RWPE1 (cell line): ENCODE data around the gene BPIFB3.

Source experiments
- CTCF ChIA-PET: fragments of 350-600 bp; sonication (Branson Sonifier 250); formaldehyde crosslinking; extraction: SDS; loops from one replicate; lab custom pipeline; 2021; lab: Yijun Ruan, JAX
- POLR2A ChIA-PET: fragments of 400-600 bp; formaldehyde crosslinking; extraction: SDS; loops from one replicate; lab custom pipeline; 2020; ENCODE audit warnings: antibody characterized with exemption; ENCODE audit not compliant: low non-redundant PET; lab: Yijun Ruan, JAX
- DNase-seq: peaks from one replicate; pipeline ENCODE4 v3.0.0; 2012; ENCODE audit warnings: low spot score
- H3K27ac ChIP-seq: fragments of 450-650 bp; 2 replicates; pipeline ENCODE4 v1.5.1; 2017
- TF ChIP-seq, protein P1 (sequence below): fragments of 450-650 bp; conservative IDR thresholded peaks from 2 replicates; pipeline ENCODE4 v1.5.1; 2017; ENCODE audit warnings: low read depth, mild to moderate bottlenecking

BPIFB3 gene

DNA sequence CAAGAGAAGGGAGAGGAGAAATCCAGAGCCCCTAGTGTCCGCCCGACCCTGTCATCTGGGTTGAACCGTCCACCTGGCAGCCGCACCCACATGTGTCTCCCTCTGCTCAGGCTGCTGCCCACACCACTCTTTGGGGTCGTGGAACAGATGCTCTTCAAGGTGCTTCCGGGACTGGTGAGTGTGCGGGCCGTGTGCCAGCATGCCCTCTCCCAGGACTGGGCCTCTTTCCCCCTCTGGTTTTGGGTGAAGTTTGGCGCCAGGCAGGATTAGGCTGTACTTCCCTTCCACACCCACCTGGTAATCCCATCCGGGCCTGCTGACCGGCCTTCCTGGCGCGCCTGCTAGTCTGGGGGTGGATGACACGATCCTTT, 7.9 kb downstream of the BPIFB3 start:
- CTCF ChIA-PET = interaction anchor here (0.6 kb wide), 1 partner anchor 27 kb away, joined by 3 read pairs; no protein-coding TSS in a partner anchor
- H3K27ac ChIP-seq = no peak overlapping the region
- POLR2A ChIA-PET = no interaction called here
- no peak for DNase-seq
- TF ChIP-seq, protein P1, sequence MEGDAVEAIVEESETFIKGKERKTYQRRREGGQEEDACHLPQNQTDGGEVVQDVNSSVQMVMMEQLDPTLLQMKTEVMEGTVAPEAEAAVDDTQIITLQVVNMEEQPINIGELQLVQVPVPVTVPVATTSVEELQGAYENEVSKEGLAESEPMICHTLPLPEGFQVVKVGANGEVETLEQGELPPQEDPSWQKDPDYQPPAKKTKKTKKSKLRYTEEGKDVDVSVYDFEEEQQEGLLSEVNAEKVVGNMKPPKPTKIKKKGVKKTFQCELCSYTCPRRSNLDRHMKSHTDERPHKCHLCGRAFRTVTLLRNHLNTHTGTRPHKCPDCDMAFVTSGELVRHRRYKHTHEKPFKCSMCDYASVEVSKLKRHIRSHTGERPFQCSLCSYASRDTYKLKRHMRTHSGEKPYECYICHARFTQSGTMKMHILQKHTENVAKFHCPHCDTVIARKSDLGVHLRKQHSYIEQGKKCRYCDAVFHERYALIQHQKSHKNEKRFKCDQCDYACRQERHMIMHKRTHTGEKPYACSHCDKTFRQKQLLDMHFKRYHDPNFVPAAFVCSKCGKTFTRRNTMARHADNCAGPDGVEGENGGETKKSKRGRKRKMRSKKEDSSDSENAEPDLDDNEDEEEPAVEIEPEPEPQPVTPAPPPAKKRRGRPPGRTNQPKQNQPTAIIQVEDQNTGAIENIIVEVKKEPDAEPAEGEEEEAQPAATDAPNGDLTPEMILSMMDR = no peak

DNA sequence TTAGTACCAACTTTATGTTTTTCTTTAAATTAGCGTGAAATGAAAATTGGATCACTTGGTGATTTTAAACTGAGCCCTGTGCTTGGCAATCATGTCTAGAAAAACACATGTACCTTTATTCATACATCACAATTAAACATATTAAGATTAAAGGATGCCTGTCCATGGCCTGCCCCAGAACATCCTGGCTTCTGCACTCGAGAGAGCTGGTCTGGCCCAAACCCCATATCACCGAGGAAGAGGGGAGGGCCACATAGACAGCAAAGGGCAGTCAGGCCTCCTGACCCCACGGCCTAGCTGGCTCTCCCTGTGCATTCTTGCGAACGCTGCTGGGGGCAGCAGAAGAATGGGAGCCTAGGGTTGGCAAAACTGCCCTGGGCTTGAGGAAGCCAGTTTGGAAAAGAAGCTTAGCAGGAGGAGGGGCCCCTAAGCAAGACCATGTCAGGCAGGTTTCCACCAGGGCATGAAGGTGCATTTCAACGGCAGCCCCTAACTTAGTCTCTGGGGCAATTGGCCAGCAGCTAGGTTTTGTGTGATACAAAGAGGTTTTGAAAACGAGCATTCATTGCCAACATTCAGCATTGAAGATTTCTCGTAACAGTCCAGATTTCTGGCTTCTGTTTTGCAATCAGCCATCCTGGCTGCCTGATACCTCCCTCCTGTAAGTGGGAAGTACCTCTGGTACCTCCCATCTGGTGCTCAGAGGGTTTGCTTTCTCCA, 8.6 kb downstream of the BPIFB3 start:
- no peak overlapping the region for H3K27ac ChIP-seq
- no peak for DNase-seq
- TF ChIP-seq, protein P1 = no peak
- CTCF ChIA-PET = no interaction called here
- POLR2A ChIA-PET = no interaction called here

DNA sequence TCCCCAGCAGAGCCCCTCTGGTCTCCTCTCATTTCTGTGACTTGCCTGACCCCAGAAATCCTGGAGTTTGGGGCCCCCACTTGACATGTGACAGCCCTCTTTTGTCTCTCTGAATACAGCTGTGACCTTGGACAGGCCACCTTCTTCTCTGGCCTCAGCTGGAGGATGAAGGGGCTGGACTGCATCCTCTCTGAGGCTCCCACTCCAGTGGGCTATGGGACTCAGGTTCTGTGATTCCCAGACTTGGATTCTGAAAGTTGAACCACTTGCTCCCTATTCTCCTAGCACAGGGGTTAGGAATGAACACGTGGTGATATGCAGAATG, 9.1 kb downstream of the BPIFB3 start:
- DNase-seq = no peak
- CTCF ChIA-PET = interaction anchor here (0.5 kb wide), 1 partner anchor 44 kb away, joined by 3 read pairs; no protein-coding TSS in a partner anchor
- H3K27ac ChIP-seq = no peak overlapping the region
- TF ChIP-seq, protein P1 = no peak
- POLR2A ChIA-PET = no interaction called here

DNA sequence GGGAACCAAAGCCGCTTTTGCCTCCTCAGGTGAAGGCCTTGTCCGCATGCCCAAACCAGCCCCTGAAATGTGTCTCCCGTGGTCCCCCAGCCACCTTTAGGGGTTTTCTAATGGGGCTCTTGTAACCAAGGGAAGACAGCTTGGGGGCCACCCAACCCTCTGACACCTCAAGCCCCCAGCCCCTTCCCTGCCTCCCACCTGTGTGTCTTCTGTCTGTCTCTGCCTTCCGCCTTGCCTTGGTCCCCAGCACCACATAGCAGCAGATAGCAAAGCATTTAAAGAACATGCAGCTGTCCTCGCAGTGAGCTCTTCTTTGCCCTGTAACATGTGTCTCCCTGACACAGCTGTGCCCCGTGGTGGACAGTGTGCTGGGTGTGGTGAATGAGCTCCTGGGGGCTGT, 9.6 kb downstream of the BPIFB3 start:
- TF ChIP-seq, protein P1 = no peak
- CTCF ChIA-PET = interaction anchor here (0.5 kb wide), 1 partner anchor 44 kb away, joined by 3 read pairs; no protein-coding TSS in a partner anchor

DNA sequence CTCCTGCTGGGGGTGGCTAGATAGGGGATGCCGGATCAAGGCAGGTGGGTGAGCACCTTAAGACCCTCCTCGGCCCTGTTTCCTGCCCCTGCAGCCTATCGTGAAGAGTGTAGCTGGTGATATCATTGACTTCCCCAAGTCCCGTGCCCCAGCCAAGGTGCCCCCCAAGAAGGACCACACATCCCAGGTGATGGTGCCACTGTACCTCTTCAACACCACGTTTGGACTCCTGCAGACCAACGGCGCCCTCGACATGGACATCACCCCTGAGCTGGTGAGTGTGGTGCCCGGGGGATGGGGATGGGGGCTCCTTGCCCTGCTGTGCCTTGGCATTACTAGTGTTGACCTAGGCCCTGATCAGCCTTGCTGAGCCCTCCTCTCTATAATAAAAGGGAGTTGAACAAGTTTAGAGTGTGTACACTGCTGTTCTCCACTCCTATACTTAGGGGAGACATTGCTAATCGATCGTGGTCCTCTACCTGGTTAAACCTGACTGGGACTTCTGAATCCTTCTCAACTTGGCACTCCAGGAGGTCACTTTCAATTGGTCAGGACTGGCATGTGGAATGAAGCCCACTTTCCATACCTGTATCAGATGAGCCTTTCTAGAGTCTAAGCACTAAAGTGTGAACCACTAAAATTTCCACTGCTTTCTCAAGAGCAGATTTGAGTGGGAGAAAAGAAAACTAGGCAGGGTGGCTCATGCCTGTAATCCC, 11.0 kb downstream of the BPIFB3 start:
- DNase-seq = no peak
- POLR2A ChIA-PET = no interaction called here
- no peak overlapping the region for H3K27ac ChIP-seq
- CTCF ChIA-PET = no interaction called here
- TF ChIP-seq, protein P1 = no peak

More for the DNA sequence above, 9.6 kb downstream of the BPIFB3 start:
- DNase-seq = no peak
- POLR2A ChIA-PET = no interaction called here
- H3K27ac ChIP-seq = no peak overlapping the region

DNA sequence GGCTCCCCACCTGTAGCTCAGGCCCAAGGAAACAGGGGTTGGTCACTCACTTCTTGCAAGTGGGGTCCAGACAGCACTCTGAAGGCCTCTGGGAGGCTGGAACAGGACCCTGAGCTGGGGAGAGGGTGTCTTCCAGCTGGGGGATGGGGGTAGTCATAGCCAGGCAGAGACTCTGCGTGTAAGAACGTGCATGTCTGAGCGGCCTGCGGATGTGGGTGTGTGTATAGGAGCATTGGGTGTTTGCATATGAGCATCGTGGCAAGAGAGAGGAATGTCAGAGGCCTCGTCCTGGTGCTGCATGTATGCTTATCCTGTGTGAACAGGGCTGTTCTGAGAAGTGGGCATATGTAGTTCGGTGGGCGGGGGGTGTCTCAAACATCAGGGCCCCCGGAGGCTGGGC, 12.1 kb downstream of the BPIFB3 start:
- TF ChIP-seq, protein P1 = no peak
- ChIA-PET CTCF (no interaction called here), POLR2A (no interaction called here)
- DNase-seq = peak; percentile 77
- H3K27ac ChIP-seq = no peak overlapping the region
